Urinary bladder (tissue), 4 donors: ENCODE measurements around the gene LRRC2. TPM values are rescaled to one million over a fixed set of nuclear protein-coding genes. Genes with fewer than 3 reads are reported as not detected.

ENCODE experiments used
- DNase-seq: peaks from one replicate; pipeline ENCODE4 v3.0.0-alpha.2; 2015; ENCODE audit errors: extremely low spot score
- H3K27ac ChIP-seq: one replicate; pipeline ENCODE4 v1.5.1; 2013; ENCODE audit warnings: low read depth, mild to moderate bottlenecking, moderate library complexity
- H3K36me3 ChIP-seq: one replicate; pipeline ENCODE4 v1.6.1; 2013; ENCODE audit warnings: mild to moderate bottlenecking, moderate library complexity; ENCODE audit not compliant: insufficient read depth
- H3K4me1 ChIP-seq: one replicate; pipeline ENCODE4 v1.6.1; 2013; ENCODE audit warnings: mild to moderate bottlenecking, moderate library complexity; ENCODE audit not compliant: insufficient read depth
- H3K4me3 ChIP-seq: one replicate; pipeline ENCODE4 v1.5.1; 2013; ENCODE audit warnings: low read depth, low read length
- WGBS: extraction: QIAGEN DNeasy Blood & Tissue Kit; methylation state at CpG from one replicate; pipeline ENCODE4 v1.1.7; 2013; 5-methylcytosine and 5-hydroxymethylcytosine counted together
- polyA plus RNA-seq: library from polyadenylated mRNA; stranded (reverse); fragments of 200-250 nt; gene quantifications from one replicate; pipeline ENCODE4 v1.2.3, GENCODE V29; 2013
- total RNA-seq: library from RNA; depleted of rRNA; stranded (reverse); fragments of >200 nt; gene quantifications from one replicate; pipeline ENCODE4 v1.2.3, GENCODE V29; 2014
- donor health status: healthy with polysubstance abuse.
- donor health status: healthy.

LRRC2 gene
- total and polyA plus RNA-seq, 2 donors, result 4.2 to 4.3 TPM

DNA sequence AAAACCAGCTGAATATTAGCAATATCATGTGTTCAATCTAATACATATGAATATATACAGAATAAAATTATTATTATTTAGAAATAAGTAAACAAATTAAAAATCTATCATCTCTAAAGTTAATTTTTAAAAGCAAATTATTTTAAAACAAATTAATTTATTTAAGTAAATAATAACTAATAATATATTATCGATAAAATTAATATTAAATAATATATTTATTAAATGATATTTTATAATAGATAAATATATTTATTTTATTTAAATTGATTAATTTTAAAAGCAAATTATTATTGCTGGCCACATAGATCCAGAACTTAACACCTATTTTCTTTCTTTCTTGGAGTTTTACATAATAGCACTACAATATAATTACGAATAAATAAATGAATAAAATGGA lies 46.1 kb downstream of the LRRC2 start:
- no peak for DNase-seq
- H3K4me1 ChIP-seq, result no peaks in the 10 kb centered on the region
- over 99% methylated on average over 2 of the region's 2 CpGs for WGBS
- no peaks in the 10 kb centered on the region for H3K36me3 ChIP-seq
- H3K4me3 ChIP-seq, result no peak overlapping the region
- H3K27ac ChIP-seq, result no peak overlapping the region

DNA sequence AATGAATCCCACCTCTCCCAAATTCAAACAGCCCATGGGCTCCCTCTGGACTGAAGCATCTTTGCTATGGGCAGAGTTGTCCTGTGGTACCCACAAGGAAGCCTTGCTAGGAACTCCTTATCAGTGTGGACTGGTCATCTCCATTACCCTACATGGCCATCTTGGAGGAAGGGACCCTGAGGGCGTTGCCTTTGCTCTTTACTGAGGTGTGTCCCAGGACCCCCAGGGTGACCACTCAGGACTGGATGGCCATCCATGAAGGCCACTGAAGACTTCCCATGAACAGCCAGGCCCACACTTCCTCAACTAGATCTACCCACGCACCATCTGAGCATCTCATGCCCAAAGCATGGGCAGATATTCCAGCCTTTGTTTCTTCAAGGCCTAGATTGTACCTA lies 48.3 kb downstream of the LRRC2 start:
- no peak overlapping the region for H3K27ac ChIP-seq
- H3K4me1 ChIP-seq, result no peaks in the 10 kb centered on the region
- no peak overlapping the region for H3K4me3 ChIP-seq
- no peak for DNase-seq
- H3K36me3 ChIP-seq, result no peaks in the 10 kb centered on the region
- WGBS, result 97% methylated on average over 2 of the region's 2 CpGs

- H3K36me3 ChIP-seq, result no peaks in the 10 kb centered on the region
- no peak for DNase-seq
- no peak overlapping the region for H3K4me3 ChIP-seq
- no peaks in the 10 kb centered on the region for H3K4me1 ChIP-seq
- H3K27ac ChIP-seq, result no peak overlapping the region
- 84% methylated on average over 7 of the region's 7 CpGs for WGBS
Measured at GRCh38 chr3:46517016-46517783, 48.9 kb downstream of the LRRC2 start.

GRCh38 chr3:46516521-46516920 lies 49.6 kb downstream of the LRRC2 start:
- Histone ChIP-seq H3K4me1 (no peaks in the 10 kb centered on the region), H3K27ac (no peak overlapping the region), H3K4me3 (no peak overlapping the region), H3K36me3 (no peaks in the 10 kb centered on the region)
- DNase-seq, result no peak
- 85% methylated on average over 4 of the region's 4 CpGs for WGBS

GRCh38 chr3:46512191-46512749 lies 53.8 kb downstream of the LRRC2 start:
- Histone ChIP-seq H3K4me3 (no peak overlapping the region), H3K36me3 (no peaks in the 10 kb centered on the region), H3K4me1 (no peaks in the 10 kb centered on the region), H3K27ac (no peak overlapping the region)
- 76% methylated on average over 2 of the region's 2 CpGs for WGBS
- DNase-seq, result no peak

DNA sequence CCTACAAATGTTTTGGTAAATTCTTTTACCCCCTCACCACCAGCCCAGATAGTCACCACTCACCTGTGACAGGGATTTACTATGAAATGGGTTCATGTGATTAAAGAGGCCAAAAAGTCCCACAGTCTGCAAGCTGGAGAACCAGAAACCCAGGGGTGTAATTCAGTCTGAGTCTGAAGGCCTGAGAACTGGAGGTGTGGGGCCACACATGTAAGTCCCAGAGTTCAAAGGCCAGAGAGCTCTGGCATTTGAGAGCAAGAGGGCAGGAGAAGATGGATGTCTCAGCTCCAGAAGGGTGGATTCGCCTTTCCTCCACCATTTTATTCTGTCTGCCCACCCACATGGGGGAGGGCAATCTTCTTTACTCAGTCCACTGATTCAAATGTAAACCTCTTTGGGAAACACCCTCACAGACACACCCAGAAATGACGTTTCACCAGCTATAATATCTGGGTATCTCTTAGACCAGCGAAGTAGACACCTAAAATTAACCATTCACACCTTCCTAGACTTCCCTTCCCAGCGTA lies 56.4 kb downstream of the LRRC2 start:
- Histone ChIP-seq H3K4me1 (no peaks in the 10 kb centered on the region), H3K27ac (no peak overlapping the region), H3K4me3 (no peak overlapping the region), H3K36me3 (no peaks in the 10 kb centered on the region)
- no peak for DNase-seq
- 62% methylated on average over 4 of the region's 4 CpGs for WGBS

GRCh38 chr3:46508850-46509591 lies 57.1 kb downstream of the LRRC2 start:
- 72% methylated on average over 4 of the region's 4 CpGs for WGBS
- H3K4me1 ChIP-seq, result no peaks in the 10 kb centered on the region
- H3K36me3 ChIP-seq, result no peaks in the 10 kb centered on the region
- no peak for DNase-seq
- H3K4me3 ChIP-seq, result no peak overlapping the region
- H3K27ac ChIP-seq, result no peak overlapping the region

DNA sequence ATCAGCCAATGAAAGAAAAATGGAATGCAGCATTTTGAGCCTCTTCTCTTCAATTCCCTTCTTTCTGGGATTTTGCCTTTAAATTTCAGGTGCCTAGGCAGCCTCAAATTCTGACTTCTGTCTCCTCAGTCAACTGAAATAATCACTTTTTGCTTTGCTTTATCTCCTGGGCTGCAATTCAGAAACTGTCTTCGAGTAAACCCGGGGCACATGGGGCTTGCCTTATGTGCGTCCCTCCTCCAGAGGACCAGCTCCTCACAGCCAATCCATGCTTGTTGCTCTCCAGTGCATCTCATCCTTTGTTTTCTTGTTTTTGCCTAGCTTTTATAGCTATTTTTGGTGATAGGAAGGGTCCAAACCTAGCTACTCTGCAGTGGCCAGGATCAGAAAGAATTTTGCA lies 59.6 kb downstream of the LRRC2 start:
- no peak overlapping the region for H3K4me3 ChIP-seq
- WGBS, result 69% methylated on average over 3 of the region's 3 CpGs

GRCh38 chr3:46505953-46506352 lies 60.1 kb downstream of the LRRC2 start:
- H3K27ac ChIP-seq, result no peak overlapping the region
- H3K4me3 ChIP-seq, result no peak overlapping the region
- WGBS, result 91% methylated on average over 10 of the region's 10 CpGs
- H3K4me1 ChIP-seq, result no peaks in the 10 kb centered on the region
- DNase-seq, result no peak
- H3K36me3 ChIP-seq, result no peaks in the 10 kb centered on the region

More for the DNA sequence above, 59.6 kb downstream of the LRRC2 start:
- Histone ChIP-seq H3K4me1 (no peaks in the 10 kb centered on the region), H3K36me3 (no peaks in the 10 kb centered on the region), H3K27ac (no peak overlapping the region)
- DNase-seq, result no peak

DNA sequence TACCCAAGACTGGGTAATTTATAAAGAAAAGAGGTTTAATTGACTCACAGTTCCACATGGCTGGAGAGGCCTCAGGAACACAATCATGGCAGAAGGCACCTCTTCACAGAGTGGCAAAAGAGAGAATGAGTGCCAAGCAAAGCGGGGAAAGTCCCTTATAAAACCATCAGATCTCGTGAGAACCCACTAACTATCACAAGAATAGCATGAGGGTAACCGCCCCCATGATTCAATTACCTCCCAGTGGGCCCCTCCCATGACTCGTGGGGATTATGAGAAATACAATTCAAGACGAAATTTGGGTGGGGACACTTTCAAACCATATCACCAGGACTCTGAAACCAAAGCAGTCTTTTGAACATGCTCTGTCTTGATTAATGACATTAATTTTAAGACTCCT lies 61.3 kb downstream of the LRRC2 start:
- H3K4me1 ChIP-seq, result no peaks in the 10 kb centered on the region
- H3K27ac ChIP-seq, result no peak overlapping the region
- no peak for DNase-seq
- H3K36me3 ChIP-seq, result no peaks in the 10 kb centered on the region
- no peak overlapping the region for H3K4me3 ChIP-seq
- 77% methylated on average over 5 of the region's 5 CpGs for WGBS

GRCh38 chr3:46503200-46503874 lies 62.8 kb downstream of the LRRC2 start:
- Histone ChIP-seq H3K27ac (no peak overlapping the region), H3K4me1 (no peaks in the 10 kb centered on the region), H3K4me3 (no peak overlapping the region), H3K36me3 (no peaks in the 10 kb centered on the region)
- whole genome bisulfite sequencing, result 64% methylated on average over 7 of the region's 7 CpGs
- no peak for DNase-seq

DNA sequence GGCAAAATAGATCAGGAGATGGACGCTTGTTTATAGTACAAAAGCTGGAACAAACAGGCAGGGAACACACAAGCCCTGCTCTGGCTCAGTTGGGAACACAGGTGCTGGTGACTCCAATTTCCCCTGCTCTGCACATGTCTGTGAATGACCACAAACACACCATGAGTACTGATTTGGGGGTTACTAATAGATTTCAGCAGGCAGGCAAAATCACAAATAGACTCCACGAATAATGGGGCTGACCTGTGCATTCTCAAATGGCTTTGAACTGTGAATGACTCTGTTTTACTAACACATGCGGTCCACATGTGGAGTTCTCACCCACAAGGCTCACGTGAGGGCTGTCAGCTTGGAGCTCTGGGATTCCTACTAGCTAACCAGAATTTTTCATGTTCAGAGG lies 64.4 kb downstream of the LRRC2 start:
- 77% methylated on average over 4 of the region's 4 CpGs for WGBS
- no peak for DNase-seq
- Histone ChIP-seq H3K4me1 (no peaks in the 10 kb centered on the region), H3K36me3 (no peaks in the 10 kb centered on the region), H3K4me3 (no peak overlapping the region), H3K27ac (no peak overlapping the region)
